Measurements from ENCODE around the gene IGF1.

IGF1 gene

DNA sequence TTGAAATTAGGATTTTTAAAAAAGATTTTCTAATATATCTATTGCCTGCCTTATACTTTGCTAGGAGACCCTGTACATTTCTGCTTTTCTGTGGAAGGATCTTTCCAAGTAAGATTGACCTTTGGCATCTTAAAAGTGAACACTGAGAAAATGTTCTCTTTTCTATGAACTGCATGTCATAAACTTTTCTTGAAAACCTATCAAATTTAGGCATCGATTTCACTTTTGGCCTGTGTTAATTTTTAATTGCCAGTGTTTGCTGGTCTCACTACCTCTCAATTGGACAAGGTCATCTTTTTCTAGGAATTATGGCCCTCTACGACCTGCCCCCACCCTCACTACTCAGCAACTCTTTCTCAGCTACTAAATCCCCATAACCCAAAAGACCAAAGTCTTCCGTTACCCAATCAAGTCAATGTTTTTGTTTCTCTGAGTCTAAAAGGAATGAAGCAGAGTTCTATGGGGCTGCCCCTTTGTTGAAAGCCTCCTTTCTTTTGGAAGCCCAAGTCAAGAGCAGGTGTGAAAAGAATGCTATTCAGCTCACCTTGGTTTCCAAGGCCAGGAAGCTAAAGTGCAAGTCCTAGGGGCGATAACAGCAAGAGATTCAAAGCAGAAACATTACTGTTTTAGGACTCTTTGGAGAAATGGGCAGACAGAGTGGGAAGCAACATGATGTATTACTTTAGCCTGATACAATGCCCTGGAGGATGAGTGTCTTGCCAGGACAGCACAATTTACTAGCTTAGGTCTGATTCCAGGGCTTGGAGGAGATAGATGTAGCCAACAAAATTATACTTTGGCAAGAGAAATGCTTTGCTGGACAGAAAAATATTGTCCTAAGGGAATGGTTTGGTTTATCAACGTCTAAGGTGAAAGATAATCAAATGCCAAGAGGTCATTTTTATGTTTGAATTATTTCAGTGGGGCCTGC, 55.0 kb downstream of the IGF1 start:
- DNase-seq: no peak

DNA sequence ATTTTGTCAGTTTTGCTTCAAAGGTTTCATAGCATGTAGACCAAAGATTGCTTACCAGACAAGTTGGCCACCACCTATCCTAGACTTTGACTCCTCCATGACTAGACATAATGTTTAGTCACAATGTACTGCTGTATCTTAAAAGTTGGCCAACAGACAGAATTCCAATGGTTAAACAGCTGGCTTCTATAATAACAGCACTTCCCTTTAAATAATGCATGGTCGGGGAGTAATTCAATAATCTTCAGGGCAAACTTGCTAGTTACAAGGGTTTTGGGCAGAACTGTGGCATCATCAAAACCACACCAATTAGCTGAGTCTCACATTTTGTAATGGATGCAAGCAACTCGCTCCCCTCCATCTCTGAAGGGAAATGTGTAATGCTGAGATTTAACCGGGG, 56.9 kb downstream of the IGF1 start:
- no peak for DNase-seq

DNA sequence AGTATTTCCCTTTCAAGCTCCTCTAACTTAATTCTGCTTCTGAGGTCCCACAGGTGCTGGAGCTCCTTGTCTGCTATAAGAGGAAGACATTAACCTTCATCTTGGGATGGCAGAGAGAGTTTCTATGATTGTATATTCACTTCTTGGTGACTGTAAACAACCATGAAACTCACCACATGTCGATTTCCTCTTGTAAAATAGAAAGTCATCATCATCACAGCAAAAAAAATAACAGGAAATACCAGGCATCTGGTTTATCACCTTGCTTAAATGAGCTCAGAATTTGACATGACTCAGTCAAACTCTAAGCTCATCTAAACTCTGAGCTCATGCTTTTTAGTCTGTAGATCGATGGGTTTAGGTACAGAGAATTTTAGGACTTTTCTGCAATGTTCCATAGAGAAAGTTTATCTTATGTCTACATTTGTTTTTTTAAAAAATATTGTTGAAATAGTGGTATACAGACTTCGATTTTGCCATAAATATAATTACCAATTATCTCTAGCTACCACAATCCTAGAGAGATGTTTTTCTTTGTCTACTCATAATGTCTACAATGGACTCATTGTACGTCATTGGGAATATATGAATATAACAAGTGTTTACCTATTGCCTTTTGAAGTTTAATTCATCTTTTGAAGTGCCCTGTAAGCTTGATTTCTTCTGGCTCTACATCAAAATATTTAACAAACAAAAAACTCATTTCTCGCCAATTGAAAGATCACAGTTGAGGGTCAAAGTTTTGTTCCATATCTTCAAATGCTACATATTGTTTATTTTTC, 58.4 kb downstream of the IGF1 start:
- DNase-seq: no peak

DNA sequence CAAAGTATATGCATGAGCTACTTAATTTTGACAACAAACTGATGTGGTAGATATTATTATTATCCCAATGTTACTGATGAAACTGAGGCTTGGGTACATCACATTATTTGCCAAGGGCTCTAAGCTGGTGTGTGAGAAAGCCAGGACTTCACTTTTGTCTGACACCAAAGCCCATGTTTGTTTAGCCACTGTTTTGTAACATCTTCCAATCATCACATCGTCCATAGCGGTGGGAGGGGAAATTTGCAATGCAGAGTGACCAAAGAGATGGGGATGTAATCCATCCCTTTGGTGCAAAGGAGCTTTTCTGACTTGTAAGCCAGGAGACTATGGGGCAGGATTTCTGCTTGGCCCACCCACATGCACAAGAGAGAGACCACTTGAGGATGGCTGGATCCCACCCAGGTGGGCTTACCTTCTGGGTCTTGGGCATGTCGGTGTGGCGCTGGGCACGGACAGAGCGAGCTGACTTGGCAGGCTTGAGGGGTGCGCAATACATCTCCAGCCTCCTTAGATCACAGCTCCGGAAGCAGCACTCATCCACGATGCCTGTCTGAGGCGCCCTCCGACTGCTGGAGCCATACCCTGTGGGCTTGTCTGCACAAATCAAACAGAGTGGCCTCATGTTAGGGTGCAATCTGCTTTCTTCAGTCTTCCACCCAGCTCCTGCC, 61.1 kb downstream of the IGF1 start:
- DNase-seq: no peak

DNA sequence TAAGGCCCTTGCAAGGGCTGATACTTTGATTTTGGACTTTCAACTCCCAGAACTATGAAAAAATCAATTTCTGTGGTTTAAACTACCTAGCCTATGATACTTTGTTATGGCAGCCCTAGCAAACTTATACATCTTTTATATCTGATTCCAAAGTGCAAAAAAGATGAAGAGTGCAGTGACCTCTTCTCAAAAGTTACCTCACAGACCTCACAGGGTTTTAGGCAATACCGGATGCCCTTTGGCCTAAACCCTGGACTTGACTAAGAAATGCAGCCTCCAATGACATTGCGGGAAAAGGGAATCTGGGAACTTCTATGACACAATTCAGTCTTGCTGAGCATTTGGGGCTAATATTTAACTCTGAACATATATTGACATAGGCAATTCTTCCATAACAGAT, 63.3 kb downstream of the IGF1 start:
- no peak for DNase-seq

DNA sequence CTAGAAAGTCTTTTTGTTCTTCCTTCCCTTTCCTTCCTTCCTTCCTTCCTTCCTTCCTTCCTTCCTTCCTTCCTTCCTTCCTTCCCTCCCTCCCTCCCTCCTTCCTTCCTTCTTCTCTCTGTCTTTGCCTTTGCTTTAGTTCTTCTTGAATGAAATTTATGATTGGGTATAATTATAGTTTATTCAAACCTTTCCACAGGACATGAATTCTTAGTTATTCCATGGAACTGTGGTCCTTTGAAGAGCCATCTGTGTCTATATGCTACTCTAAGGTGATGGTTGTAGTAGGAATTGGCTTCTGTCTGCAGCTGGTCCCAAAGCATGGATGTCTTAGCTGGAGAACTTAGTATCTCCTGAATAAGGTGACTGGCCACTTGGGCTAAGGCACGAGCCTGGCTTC, 64.8 kb downstream of the IGF1 start:
- DNase-seq: no peak

DNA sequence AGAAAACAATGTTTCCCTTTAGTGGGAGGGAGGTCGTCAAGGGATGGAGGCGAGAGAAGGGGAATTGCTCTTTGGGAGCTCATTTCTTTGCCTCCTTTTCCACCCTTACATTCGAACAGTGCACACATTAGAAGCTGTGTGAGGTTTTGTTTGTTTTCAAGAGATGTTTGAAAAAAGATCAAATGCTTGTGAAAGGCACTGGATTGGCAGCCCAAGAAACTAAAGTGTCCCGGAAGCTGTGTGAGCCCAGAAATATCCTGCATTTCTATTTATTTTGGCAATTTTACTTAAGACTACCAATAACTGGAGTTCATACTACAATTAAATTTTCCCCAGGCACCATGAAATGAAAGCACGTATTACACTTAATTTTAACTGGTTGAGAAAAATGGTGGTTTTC, 67.0 kb downstream of the IGF1 start:
- DNase-seq: no peak

DNA sequence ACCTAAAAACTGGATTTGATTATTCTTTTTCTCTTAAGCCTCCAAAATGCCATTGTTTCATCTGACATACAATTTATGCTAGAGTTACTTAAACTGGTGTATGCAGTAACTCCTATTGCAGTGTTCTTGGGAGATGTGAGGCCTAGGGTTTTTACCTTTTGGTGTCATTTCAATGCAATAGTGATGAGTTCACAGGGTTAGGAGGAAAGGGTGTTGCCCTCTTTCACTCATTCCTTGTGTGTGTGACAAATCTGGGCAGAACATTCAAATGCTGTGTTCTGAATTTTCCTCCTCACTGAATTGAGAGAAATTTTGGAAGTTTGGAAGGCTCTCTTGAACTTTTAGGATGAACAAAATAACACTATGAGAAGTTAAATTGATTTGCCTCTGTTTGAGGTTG, 69.9 kb downstream of the IGF1 start:
- no peak for DNase-seq

DNA sequence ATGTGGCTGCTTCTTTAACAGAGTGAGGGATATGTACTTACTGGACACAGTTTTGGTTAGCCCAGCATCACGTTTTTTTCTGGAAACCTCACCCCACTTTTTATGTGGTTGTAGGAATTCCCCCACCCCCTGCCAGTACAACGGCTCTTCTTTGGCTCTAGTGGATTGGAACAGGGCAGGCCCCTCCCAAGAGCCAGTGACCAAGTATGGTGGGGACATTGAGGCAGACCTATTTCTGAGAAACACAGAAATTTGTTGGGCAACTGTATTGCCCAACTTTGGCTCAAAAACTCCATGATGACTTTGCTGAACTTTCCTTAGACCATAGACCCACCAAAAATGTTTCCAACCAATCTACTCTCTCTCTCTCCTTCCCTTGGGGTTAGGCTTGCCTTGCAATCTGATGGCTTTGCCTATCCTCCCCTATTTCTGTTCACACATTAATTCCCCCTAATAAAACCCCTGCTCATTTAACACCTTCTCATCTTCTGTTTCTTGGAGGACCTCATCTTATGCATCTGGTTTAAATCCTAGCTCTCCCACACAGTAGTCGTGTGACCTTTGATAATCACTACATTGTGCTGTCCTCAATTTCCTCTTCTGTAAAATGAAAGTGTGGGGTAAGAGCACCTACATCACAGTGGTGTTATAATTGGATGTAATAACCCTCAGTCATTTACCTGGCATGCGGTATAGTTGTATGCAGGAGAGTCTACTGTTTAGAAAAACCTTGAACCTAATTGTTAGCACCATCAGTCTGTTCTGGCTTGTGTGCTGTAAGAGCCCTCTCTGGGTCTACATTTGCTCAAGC, 71.7 kb downstream of the IGF1 start:
- DNase-seq: no peak

DNA sequence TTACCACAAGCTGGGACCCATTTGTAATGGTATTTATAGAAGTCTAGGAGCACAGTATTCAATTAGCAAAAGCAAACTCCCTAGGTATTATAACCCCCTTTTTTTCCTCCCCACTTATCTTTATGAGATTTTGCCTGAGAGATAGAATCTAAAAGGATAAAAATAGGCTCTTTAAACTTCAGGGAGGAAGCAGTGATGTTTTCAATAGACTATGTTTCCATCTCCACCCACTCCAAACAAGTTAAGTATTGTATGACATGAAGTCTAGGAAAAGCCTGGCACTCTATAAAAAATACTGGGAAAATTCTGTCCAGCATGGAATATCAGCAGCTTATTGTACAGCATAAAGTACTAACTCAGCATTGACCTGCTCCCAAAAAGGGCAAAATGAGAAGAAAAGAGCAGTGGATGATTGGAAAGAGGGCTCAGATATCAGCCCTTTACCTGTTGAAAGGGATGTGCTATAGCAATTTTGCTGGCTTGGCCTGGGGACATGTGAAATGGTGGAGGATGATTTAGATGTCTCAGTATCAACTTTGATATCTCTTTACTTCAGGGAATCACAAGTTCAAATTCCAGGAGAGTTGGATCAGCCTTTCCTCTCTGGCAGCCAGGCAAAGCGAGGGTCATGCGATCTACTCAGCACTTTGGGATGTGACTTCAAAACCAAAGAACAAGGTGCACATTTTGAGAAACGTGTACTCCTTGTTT, 72.4 kb downstream of the IGF1 start:
- DNase-seq: no peak

DNA sequence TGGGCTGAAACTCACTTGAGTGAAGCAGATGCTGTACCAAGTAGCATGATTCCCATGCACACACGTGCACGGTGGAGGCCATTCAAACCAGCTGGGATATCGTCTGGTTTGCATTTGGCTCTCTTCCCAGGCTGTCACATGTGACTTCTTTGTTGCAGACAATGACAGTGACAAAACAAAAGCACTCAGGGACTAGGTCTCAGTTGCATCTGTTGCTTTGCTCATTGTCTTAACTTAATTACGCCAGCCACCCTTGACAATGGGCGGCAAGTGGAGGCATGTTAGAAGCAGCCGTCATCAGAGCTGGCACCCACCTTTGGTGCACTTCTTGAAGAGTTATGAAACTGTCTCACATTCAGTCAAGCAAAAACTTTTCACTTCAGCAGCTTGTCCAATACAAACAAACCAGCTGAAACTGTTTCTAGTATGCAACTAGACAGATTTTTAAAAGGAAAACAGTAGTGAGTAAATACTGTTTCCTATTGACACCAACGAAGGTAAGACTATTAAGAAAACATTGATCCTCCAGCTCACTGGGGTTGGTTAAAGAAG, 74.3 kb downstream of the IGF1 start:
- DNase-seq: no peak

DNA sequence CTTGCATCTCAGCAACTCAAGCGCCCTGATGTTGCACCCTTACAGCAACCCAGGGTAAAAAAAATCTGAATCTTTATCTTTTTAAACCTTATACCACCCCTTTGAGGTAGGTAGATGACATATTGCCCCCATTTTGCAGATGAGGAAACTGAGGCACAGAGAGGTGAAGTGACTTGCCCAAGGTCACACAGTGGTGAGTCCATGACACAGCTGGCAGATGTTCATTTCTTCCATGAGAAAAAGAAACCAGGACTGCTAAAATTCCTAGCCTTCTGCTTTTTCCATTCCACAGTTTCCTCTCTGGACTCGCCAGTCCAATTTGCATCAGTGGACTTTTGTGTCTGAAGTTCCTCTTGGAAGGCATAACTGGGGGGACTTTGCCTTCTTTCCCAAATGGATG, 79.3 kb downstream of the IGF1 start:
- no peak for DNase-seq

DNA sequence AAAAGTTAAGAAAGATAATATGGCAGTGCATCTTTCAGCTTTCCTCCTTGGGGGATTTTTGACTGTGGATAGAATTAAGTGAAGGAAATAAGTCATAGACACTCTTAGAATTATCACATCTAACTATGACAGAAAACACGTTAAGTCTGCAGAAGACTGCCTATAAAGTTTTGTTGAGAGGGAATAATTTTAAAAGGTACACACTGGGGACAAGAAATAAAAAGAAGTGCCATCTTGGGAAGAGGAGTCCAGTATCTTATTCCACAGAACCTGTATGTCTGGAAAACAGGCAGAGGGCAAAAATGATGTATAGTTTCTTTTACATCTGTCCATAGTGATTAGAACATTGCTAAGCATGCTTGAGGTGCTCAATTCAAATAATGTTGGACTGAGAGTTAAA, 80.7 kb downstream of the IGF1 start:
- DNase-seq: no peak

DNA sequence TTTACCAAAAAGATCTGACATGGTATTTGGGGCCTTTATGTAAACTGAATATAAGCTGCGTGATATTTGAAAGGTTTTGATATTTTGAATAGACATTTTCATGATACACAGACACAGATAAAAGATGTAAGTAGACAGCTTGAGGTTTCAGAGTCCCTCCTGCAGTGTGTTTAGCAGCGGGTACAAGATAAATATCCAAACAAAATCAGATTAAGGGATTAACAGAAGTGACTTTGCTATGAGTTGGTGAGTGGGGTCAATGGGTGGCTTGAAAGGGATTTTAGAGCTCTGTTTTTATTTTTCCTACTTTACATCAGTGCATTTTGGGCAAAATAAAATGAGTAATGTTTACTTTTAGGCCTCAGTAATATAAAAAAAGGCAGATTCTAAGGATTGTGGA, 84.1 kb downstream of the IGF1 start:
- no peak for DNase-seq

DNA sequence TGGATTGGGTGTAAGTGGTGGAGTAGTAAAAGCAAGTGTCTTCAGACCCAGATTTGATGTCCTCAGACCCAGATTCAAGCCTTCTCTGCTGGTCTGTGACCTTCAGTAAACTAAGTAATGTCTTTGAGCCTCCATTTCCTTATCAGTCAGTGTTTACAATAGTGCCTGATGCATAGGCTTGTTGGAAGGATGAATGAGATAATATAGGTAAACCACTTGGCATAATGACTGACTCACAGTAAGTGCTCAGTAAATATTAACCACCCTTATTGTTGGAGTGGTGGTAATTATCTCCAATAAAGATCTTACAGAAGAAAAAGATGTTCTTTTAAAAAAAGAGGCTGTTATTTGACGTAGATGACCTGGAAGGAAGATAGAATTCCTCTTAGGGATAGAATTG, 86.2 kb downstream of the IGF1 start:
- DNase-seq: no peak

DNA sequence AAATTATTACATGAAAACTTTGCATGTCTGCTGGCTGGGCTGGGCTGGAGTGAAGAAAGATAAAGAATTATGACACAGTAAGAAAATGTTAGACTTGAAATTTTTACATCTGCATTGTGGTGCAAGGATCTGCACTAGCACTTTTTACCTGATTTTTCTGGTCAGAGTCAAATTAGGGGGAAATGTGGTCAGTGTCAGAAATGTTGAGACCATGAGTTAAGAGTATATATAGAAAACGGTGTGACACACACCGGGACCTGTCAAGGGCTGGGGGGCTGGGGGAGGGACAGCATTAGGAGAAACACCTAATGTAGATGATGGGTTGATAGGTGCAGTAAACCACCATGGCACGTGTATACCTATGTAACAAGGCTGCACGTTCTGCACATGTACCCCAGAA, 90.3 kb downstream of the IGF1 start:
- DNase-seq: no peak

DNA sequence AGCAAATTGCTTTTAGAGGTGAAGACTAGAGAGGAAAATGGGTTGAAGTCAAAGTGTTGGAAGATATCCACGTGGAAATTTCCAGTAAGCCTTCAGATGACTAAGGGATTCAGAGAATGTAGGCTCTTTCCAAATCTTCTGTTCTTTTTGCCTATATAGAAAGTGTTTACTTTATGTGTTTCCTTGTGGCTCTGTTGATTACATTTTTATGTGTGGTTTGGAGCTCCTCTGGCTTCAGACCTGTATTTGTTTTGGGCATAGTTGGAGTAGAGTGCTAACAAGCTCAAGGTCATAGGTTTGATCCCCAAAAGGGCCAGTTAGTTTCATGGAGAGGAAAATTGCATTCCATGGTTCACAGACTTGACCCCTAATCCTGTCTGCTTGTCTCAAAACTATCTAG, 91.9 kb downstream of the IGF1 start:
- DNase-seq: no peak

DNA sequence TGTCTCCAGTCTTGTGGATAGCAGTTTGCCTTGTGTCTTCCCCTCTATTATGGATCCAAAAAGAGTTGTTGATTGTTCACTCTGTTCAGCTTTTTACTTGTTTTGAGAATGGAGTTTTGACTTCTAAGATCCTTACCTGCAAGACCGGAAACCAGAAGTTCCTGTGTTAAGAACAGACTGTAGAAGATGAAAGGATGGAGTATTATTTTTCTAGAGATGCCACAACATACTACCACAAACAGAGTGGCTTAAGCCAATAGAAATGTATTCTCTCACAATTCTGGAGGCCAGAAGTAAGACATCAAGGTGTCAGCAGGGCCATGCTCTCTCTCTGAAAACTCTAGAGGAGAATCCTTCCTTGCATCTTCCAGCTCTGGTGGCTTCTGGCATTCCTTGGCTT, 95.0 kb downstream of the IGF1 start:
- no peak for DNase-seq

DNA sequence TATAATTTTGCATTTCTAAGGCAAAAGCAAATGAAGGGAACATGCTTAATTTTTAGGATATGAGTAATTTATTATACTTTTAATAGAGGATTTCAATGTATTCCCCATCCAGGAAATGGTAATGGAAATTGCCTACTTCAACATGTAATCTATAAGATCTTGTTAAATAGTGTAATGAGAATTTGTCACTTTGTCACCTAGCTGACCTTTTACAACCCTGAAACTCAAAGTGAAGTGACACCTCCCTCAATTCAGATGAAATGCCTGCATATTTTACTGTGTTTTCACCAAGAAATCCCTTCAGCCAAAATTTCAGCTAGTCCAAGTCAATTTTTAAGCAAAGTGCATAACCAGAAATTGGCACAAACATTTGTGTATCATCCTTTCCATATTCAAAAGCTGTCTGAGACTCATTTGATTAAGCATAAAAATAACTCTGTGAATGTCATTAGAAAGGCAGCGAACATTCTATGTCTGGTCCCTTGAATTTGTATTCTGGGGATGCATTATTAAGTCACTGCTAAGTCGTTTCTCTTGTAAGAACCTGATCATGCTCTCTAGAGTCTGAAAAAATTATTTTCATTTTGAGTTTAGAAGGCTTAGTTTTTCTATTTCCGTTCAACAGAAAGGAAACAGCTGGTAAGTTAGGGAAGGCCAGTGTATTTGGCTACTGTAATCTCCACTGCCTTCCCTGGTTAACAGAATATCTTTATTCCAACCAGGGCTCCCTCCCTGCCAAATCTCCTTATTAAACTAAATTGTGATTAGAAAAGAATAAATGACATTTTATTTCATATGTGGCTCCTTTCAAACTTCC, 100.8 kb downstream of the IGF1 start:
- no peak for DNase-seq

DNA sequence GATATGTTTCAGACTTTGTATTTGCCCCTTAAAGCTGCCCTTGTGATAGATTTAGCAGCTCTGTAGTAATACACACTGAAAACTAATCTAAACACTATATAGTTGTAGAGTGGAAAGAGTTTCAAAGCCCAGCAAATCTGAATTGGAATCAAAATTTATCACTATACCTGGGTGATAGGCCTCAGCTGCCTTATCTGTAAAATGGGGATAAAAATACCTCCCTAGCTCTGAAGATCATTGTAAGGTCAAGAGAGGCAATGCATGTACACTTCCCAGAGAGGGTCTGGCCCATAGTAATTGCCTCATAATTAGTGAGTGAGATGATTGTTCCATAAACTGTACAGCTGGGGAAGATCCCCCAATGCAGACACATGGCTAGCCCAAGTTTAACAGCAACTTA, 103.6 kb downstream of the IGF1 start:
- no peak for DNase-seq

DNA sequence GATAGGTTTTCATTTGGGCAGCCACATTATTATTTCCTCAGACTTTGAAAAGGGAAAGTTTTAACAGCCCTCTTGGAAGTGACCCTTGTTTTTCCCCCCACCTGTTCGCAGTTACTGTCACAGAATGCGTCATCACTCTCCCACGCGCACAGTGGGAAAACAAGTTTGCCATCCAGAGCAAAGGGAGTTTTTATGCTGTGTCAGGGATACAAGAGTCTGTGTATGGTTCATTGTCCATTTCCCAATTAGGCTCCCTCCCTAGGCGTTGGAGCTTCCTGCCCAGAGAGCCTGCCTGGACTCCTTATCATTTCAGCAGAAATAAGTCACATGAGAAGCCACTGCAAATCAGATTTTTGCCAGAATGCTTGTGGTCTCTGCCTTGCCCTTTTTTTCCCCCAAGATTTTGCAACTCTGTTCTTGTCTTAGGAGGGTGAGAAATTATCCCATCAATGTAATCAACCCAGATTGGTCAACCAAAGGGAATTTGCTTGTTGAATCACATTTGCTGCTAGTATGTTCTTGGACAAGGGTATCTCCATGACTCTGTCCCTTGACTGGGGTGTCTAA, 104.1 kb downstream of the IGF1 start:
- no peak for DNase-seq

All from effector CD8-positive, alpha-beta T cell (primary cell).